Measurements from ENCODE around the gene IFT88.

- TF ChIP-seq CTCF (IDR thresholded peaks at IDR 0.05) (no peak), EP300 (IDR thresholded peaks at IDR 0.05) (no peak)
These were observed 21.7 kb downstream of the IFT88 start for GRCh38 chr13:20588529-20589110.
